NB4 (cell line): Measurements from ENCODE around the gene SLC25A25.

Source experiments
- DNase-seq: peaks from one replicate; pipeline ENCODE4 v3.0.0; 2010; ENCODE audit warnings: low read depth
- H3K4me3 ChIP-seq: one replicate; pipeline ENCODE4 v1.5.1; 2011; ENCODE audit warnings: mild to moderate bottlenecking, low read depth, low read length, moderate library complexity
- MAX ChIP-seq: IDR thresholded peaks from 2 replicates; pipeline ENCODE4 v1.6.1; 2011; ENCODE audit warnings: low read depth, low read length
- MYC ChIP-seq: IDR thresholded peaks from 2 replicates; pipeline ENCODE4 v1.6.1; 2011; ENCODE audit warnings: low read depth, low read length
- POLR2A ChIP-seq: IDR thresholded peaks from 2 replicates; pipeline ENCODE4 v1.6.1; 2011; ENCODE audit warnings: mild to moderate bottlenecking; ENCODE audit not compliant: insufficient read length; ENCODE audit errors: extremely low read depth
- TF ChIP-seq, protein P1 (sequence below): IDR thresholded peaks from one replicate; pipeline ENCODE4 v1.5.1; 2012; ENCODE audit warnings: low read depth, low read length

Gene SLC25A25

DNA sequence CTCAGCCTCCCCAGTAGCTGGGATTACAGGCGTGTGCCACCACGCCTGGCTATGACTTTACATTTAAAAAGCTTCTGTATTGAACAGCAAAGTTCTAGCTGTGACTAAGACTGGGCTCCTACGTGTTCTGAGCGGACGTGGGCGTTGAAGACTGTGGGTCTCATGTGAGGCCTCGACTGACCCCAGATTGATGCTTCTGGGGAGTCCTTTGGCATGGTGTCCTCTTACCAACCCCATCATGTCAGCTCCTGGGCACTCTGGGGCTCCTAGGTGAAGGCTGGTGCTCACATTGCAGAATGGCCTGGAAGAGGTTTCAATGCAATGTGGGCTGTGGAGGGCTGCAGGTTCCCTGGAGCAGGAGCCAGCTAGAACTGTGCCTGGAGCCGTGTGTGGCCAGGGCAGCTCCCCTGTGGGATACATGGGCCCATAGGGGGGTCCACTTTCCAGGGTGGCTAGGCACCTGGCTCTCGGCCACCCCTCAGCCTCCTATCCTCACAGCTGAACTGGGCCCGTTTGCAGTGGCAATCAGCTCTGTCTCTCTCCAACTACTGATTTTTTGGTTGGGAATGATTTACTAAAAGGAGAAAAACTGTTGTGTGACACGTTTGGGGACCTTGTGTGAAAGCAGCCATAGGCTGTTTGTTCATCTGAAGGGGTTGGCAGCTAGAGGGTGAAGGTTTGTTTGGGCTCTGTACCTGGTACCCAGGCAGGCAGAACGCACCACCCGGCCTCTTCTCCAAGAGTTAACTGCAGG is 29.7 kb downstream of the SLC25A25 start:
- DNase-seq: no peak
- no peak for TF ChIP-seq POLR2A
- no peak overlapping the region for H3K4me3 ChIP-seq

DNA sequence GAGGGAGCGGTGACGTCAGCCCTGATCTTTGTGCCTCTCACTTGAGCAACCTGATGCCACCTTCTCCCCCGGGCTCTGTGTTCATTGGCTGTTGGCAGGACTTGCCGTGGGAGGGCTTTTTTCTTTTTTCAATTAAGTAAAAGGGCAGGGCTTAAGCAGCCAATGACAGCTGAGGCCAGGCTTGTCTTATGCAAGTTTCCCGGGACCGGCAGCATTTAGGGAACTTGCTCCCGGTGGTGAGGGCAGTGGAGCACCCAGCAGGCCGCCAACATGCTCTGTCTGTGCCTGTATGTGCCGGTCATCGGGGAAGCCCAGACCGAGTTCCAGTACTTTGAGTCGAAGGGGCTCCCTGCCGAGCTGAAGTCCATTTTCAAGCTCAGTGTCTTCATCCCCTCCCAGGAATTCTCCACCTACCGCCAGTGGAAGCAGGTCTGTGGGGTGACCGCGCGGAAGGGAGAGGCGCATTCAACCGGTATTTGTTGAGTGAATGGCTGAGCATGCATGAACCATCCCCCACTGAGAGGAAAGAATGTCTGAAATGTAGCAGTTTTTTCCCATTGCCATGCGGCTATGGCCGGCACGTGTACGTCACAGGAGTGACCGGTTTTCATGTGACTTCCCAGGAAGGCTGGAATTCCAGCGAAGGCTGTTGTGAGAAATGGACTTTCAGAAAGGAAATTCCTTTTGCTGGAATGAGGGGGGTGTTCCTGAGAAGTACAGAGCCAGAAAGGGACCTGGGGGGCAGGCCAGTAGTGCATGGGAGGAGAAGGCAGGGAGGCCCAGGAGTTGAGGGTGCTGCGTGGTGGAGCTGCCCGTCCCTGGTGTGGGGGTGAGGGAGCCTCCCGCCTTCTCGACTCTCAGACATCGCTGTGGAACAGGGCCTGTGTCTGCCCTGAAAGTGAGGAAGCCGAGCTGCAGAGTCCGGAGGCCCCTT is 30.5 kb downstream of the SLC25A25 start:
- H3K4me3 ChIP-seq: no peak overlapping the region
- DNase-seq: peak; percentile 95

DNA sequence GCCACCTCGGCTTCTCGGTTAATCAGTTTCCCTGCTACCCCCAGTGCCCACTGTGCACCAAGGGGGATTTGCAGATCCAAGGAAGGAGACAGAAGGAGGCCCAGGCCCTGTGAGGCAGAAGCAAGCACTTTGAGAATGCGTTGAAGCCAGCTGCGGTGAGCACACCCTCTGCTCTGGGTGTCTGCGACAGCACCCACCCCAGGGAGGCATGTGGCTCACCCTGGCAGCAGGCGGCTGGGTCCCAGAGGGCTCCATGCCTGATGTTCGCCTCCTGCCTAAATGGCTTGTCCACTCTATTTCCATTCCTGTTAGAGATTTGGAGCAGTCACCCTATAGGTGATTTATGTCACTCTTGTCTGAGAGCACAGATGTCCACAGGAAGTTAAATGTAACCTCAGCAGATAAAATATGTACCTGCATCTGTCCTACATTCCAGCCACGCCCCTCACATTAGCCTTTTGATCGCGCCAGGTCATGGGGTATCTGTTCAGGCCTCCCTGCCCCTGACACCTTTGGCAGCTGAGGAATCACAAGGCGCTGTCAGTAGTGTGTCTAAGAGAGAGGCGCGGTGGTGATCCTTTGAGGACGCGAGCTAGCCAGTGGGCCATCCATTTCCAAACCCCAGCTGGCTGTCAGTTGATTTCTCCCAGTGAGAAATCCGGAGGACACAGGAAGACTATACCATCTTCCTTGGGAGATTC is 31.3 kb downstream of the SLC25A25 start:
- no peak for DNase-seq
- TF ChIP-seq MAX: no peak
- TF ChIP-seq, protein P1, sequence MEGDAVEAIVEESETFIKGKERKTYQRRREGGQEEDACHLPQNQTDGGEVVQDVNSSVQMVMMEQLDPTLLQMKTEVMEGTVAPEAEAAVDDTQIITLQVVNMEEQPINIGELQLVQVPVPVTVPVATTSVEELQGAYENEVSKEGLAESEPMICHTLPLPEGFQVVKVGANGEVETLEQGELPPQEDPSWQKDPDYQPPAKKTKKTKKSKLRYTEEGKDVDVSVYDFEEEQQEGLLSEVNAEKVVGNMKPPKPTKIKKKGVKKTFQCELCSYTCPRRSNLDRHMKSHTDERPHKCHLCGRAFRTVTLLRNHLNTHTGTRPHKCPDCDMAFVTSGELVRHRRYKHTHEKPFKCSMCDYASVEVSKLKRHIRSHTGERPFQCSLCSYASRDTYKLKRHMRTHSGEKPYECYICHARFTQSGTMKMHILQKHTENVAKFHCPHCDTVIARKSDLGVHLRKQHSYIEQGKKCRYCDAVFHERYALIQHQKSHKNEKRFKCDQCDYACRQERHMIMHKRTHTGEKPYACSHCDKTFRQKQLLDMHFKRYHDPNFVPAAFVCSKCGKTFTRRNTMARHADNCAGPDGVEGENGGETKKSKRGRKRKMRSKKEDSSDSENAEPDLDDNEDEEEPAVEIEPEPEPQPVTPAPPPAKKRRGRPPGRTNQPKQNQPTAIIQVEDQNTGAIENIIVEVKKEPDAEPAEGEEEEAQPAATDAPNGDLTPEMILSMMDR: no peak
- TF ChIP-seq MYC: no peak
- TF ChIP-seq POLR2A: no peak
- no peak overlapping the region for H3K4me3 ChIP-seq

More for the DNA sequence above, 30.5 kb downstream of the SLC25A25 start:
- no peak for TF ChIP-seq POLR2A
- TF ChIP-seq MAX: peak; percentile 54
- no peak for TF ChIP-seq MYC
- TF ChIP-seq, protein P1: no peak

- no peak for DNase-seq
- no peak overlapping the region for H3K4me3 ChIP-seq
- no peak for TF ChIP-seq MYC
- TF ChIP-seq, protein P1: no peak
- no peak for TF ChIP-seq MAX
- no peak for TF ChIP-seq POLR2A
These were observed 32.0 kb downstream of the SLC25A25 start for GRCh38 chr9:128099932-128100491.

DNA sequence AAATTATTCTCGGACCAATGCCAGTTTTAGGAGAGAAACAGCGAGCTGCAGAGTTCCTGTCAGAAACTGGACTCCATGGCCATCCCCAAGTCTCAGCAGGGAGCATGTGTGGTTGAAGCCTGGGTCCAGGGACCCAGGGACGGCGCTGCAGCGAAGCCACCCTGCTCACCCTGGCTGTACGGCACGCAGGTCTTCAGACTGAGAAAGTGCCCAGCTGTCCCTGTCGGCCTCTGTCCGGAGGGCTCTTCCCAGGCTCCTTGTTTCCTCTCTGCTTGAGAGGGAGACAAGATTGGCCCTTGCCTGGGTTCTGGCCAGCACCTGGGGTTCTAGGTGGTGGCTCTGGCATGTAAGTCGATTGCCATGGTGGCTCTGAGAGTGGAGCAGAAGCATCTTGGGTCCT is 32.5 kb downstream of the SLC25A25 start:
- TF ChIP-seq POLR2A: no peak
- TF ChIP-seq, protein P1: no peak
- TF ChIP-seq MAX: no peak
- TF ChIP-seq MYC: no peak
- DNase-seq: no peak
- no peak overlapping the region for H3K4me3 ChIP-seq
